Measurements from ENCODE around the gene SSR3.
"Not testable (repeated sequence)": the region's sequence is repeated elsewhere in the genome, so short reads cannot be mapped to it uniquely, and the experiment has no call there.

Gene SSR3

GRCh38 chr3:156576051-156576450 is 21.1 kb upstream of the SSR3 start:
- no peak for DNase-seq (ENCODE audit: low spot score)

GRCh38 chr3:156575641-156576040 is 20.7 kb upstream of the SSR3 start:
- no peak for DNase-seq (ENCODE audit: low spot score)

GRCh38 chr3:156569881-156570280 is 15.0 kb upstream of the SSR3 start:
- not testable (repeated sequence) for DNase-seq (ENCODE audit: low spot score)

GRCh38 chr3:156569016-156569415 is 14.1 kb upstream of the SSR3 start:
- not testable (repeated sequence) for DNase-seq (ENCODE audit: low spot score)

GRCh38 chr3:156563900-156564682 is 9.2 kb upstream of the SSR3 start:
- no peak for DNase-seq (ENCODE audit: low spot score)

- not testable (repeated sequence) for DNase-seq (ENCODE audit: low spot score)
These were observed 7.6 kb upstream of the SSR3 start for GRCh38 chr3:156562486-156562885.

GRCh38 chr3:156561533-156561932 is 6.6 kb upstream of the SSR3 start:
- DNase-seq (ENCODE audit: low spot score): no peak

GRCh38 chr3:156559321-156559720 is 4.4 kb upstream of the SSR3 start:
- no peak for DNase-seq (ENCODE audit: low spot score)

GRCh38 chr3:156558389-156558788 is 3.5 kb upstream of the SSR3 start:
- no peak for DNase-seq (ENCODE audit: low spot score)

- no peak for DNase-seq (ENCODE audit: low spot score)
These were observed 439 bp downstream of the SSR3 start for GRCh38 chr3:156554515-156554841.

GRCh38 chr3:156553705-156554356 is 1.1 kb downstream of the SSR3 start:
- peak; percentile 35 for DNase-seq (ENCODE audit: low spot score)

- DNase-seq (ENCODE audit: low spot score): no peak
These were observed 1.9 kb downstream of the SSR3 start for GRCh38 chr3:156552973-156553372.

GRCh38 chr3:156551746-156552145 is 3.2 kb downstream of the SSR3 start:
- DNase-seq (ENCODE audit: low spot score): peak; percentile 54

- DNase-seq (ENCODE audit: low spot score): no peak
These were observed 3.7 kb downstream of the SSR3 start for GRCh38 chr3:156551261-156551660.

GRCh38 chr3:156548902-156549301 is 6.0 kb downstream of the SSR3 start:
- no peak for DNase-seq (ENCODE audit: low spot score)

GRCh38 chr3:156548041-156548687 is 6.8 kb downstream of the SSR3 start:
- no peak for DNase-seq (ENCODE audit: low spot score)

- no peak for DNase-seq (ENCODE audit: low spot score)
These were observed 7.3 kb downstream of the SSR3 start for GRCh38 chr3:156547637-156548036.

- DNase-seq (ENCODE audit: low spot score): no peak
These were observed 11.8 kb downstream of the SSR3 start for GRCh38 chr3:156543043-156543555.

GRCh38 chr3:156542101-156543042 is 12.5 kb downstream of the SSR3 start:
- no peak for DNase-seq (ENCODE audit: low spot score)

GRCh38 chr3:156539802-156540201 is 15.1 kb downstream of the SSR3 start:
- no peak for DNase-seq (ENCODE audit: low spot score)

- DNase-seq (ENCODE audit: low spot score): no peak
These were observed 15.9 kb downstream of the SSR3 start for GRCh38 chr3:156539051-156539450.
